NCI-H1436 treated with DMSO at 0.1 percent for 48 hours (cell line): ENCODE data around the gene PLA2G2C.
"Not testable (repeated sequence)": the region's sequence is repeated elsewhere in the genome, so short reads cannot be mapped to it uniquely, and the experiment has no call there.

ENCODE experiments used
- DNase-seq: peaks from one replicate; lab custom pipeline; 2025; lab: John Stamatoyannopoulos, UW

The PLA2G2C gene

GRCh38 chr1:20185834-20186782 lies at the start of gene PLA2G2C, which contains the start of gene UBXN10:
TSS of gene PLA2G2C (minus strand) at chr1:20186518. CDS start at chr1:20177363, 9,155 bp downstream.
TSS of gene UBXN10 (plus strand) at chr1:20186096. CDS start at chr1:20190562, 4,466 bp downstream.
- DNase-seq = no peak

GRCh38 chr1:20234788-20235535 lies 48.6 kb upstream of the PLA2G2C start:
- no peak for DNase-seq

GRCh38 chr1:20233866-20234265 lies 47.5 kb upstream of the PLA2G2C start:
- peak; percentile 73 for DNase-seq

GRCh38 chr1:20233394-20233793 lies 47.1 kb upstream of the PLA2G2C start:
- no peak for DNase-seq

GRCh38 chr1:20232564-20232963 lies 46.2 kb upstream of the PLA2G2C start:
- not testable (repeated sequence) for DNase-seq

- DNase-seq = no peak
Measured at GRCh38 chr1:20229171-20229570, 42.9 kb upstream of the PLA2G2C start.

- DNase-seq = no peak
Measured at GRCh38 chr1:20228314-20228825, 42.1 kb upstream of the PLA2G2C start.

GRCh38 chr1:20227704-20228103 lies 41.4 kb upstream of the PLA2G2C start:
- no peak for DNase-seq

GRCh38 chr1:20224546-20224945 lies 38.2 kb upstream of the PLA2G2C start:
- no peak for DNase-seq

- DNase-seq = no peak
Measured at GRCh38 chr1:20223551-20224419, 37.5 kb upstream of the PLA2G2C start.

GRCh38 chr1:20223106-20223505 lies 36.8 kb upstream of the PLA2G2C start:
- DNase-seq = no peak

- peak; percentile 56 for DNase-seq
Measured at GRCh38 chr1:20220036-20220435, 33.7 kb upstream of the PLA2G2C start.

- not testable (repeated sequence) for DNase-seq
Measured at GRCh38 chr1:20219053-20219452, 32.7 kb upstream of the PLA2G2C start.

- DNase-seq = peak; percentile 8
Measured at GRCh38 chr1:20216574-20216973, 30.3 kb upstream of the PLA2G2C start.

- DNase-seq = no peak
Measured at GRCh38 chr1:20215716-20216115, 29.4 kb upstream of the PLA2G2C start.

- peak; percentile 61 for DNase-seq
Measured at GRCh38 chr1:20212685-20213331, 26.5 kb upstream of the PLA2G2C start.

- no peak for DNase-seq
Measured at GRCh38 chr1:20212085-20212684, 25.9 kb upstream of the PLA2G2C start.

- no peak for DNase-seq
Measured at GRCh38 chr1:20211511-20211931, 25.2 kb upstream of the PLA2G2C start.

GRCh38 chr1:20210736-20211460 lies 24.6 kb upstream of the PLA2G2C start:
- no peak for DNase-seq

GRCh38 chr1:20209471-20209870 lies 23.2 kb upstream of the PLA2G2C start:
- no peak for DNase-seq
